SK-N-SH (cell line): ENCODE measurements around the gene NTSR1. TPM values are rescaled to one million over a fixed set of nuclear protein-coding genes. Genes with fewer than 3 reads are reported as not detected.

ENCODE experiments used
- CTCF ChIA-PET: fragments of 300-600, 350-600 bp; formaldehyde crosslinking; extraction: SDS; loops from one replicate; lab custom pipeline; 2021; lab: Yijun Ruan, JAX
- POLR2A ChIA-PET: fragments of 350-600 bp; sonication (Branson Sonifier 250); formaldehyde crosslinking; extraction: SDS; loops from one replicate; lab custom pipeline; 2020; ENCODE audit warnings: antibody characterized with exemption, inconsistent platforms; lab: Yijun Ruan, JAX
- DNase-seq: peaks from one replicate; pipeline ENCODE4 v3.0.0; 2012
- H2AFZ ChIP-seq: fragments of 200-600 bp; sonication (generic); 2 replicates; pipeline ENCODE4 v1.8.1; 2016; ENCODE audit warnings: antibody characterized with exemption, mild to moderate bottlenecking, low read depth
- H3F3A ChIP-seq: fragments of 200-600 bp; sonication (generic); replicated peaks from 2 replicates; pipeline ENCODE3; 2016; ENCODE audit warnings: antibody characterized with exemption, mild to moderate bottlenecking; ENCODE audit not compliant: insufficient read depth
- H3K27ac ChIP-seq, 2 experiments: fragments of 200-500 bp in 1 of 2; fragments of 200-600 bp in 1 of 2; sonication (Bioruptor generic) in 1 of 2; sonication (generic), shearing (Covaris generic) in 1 of 2; 2 replicates each; pipeline versions ENCODE4 v1.5.1 to v1.6.1; 2014 to 2016; ENCODE audit warnings: low read depth in 2 of 2, inconsistent platforms in 1 of 2, low read length in 1 of 2, mild to moderate bottlenecking in 1 of 2, mixed read lengths in 1 of 2
- H3K27me3 ChIP-seq: fragments of 200-600 bp; sonication (generic), shearing (Covaris generic); 2 replicates; pipeline ENCODE4 v1.6.1; 2016; ENCODE audit warnings: mixed run types; ENCODE audit not compliant: insufficient read depth
- H3K36me3 ChIP-seq, 2 experiments: fragments of 200-500 bp in 1 of 2; fragments of 200-600 bp in 1 of 2; sonication (Bioruptor generic) in 1 of 2; sonication (generic) in 1 of 2; replicated peaks in 1 of 2; 2 replicates each; pipeline versions ENCODE3 to v1.5.1; 2014 to 2016; ENCODE audit warnings: low read length in 1 of 2, mild to moderate bottlenecking in 1 of 2; ENCODE audit not compliant: insufficient read depth in 2 of 2, control insufficient read depth in 1 of 2
- H3K4me1 ChIP-seq, 2 experiments: fragments of 200-500 bp in 1 of 2; fragments of 200-600 bp in 1 of 2; sonication (Bioruptor generic) in 1 of 2; sonication (generic), shearing (Covaris generic) in 1 of 2; 2 replicates each; pipeline versions ENCODE4 v1.5.1 to v1.6.1; 2014 to 2016; ENCODE audit warnings: low read depth in 1 of 2, low read length in 1 of 2, mixed run types in 1 of 2; ENCODE audit not compliant: insufficient read depth in 2 of 2, control insufficient read depth in 1 of 2
- H3K4me2 ChIP-seq: fragments of 200-600 bp; sonication (generic), shearing (Covaris generic); 2 replicates; pipeline ENCODE4 v1.6.1; 2017; ENCODE audit warnings: mixed run types
- H3K4me3 ChIP-seq, 2 experiments: fragments of 200-500 bp in 1 of 2; fragments of 200-600 bp in 1 of 2; sonication (Bioruptor generic) in 1 of 2; sonication (generic), shearing (Covaris generic) in 1 of 2; 2 replicates each; pipeline versions ENCODE4 v1.5.1 to v1.8.1; 2014 to 2016; ENCODE audit warnings: low read depth in 2 of 2, inconsistent platforms in 1 of 2, low read length in 1 of 2, mild to moderate bottlenecking in 1 of 2, mixed read lengths in 1 of 2, moderate library complexity in 1 of 2
- H3K79me2 ChIP-seq: fragments of 200-600 bp; sonication (generic); 2 replicates; pipeline ENCODE4 v1.8.1; 2017; ENCODE audit warnings: mild to moderate bottlenecking; ENCODE audit not compliant: insufficient read depth
- H3K9ac ChIP-seq: fragments of 200-600 bp; sonication (generic); 2 replicates; pipeline ENCODE4 v1.6.1; 2017; ENCODE audit warnings: mixed run types
- H3K9me2 ChIP-seq: fragments of 200-600 bp; sonication (generic); 2 replicates; pipeline ENCODE4 v1.6.1; 2017; ENCODE audit warnings: mixed run types
- H3K9me3 ChIP-seq: fragments of 200-600 bp; sonication (generic); 2 replicates; pipeline ENCODE4 v1.6.1; 2017; ENCODE audit warnings: mixed run types, mild to moderate bottlenecking, moderate library complexity
- H4K20me1 ChIP-seq: fragments of 200-600 bp; sonication (generic); 2 replicates; pipeline ENCODE4 v1.6.1; 2017; ENCODE audit warnings: mild to moderate bottlenecking, mixed run types; ENCODE audit not compliant: insufficient read depth
- ELF1 ChIP-seq: IDR thresholded peaks from 2 replicates; pipeline ENCODE4 v1.4.0; 2012
- FOSL2 ChIP-seq: IDR thresholded peaks from 2 replicates; pipeline ENCODE4 v1.4.0; 2012; ENCODE audit warnings: low read depth, mild to moderate bottlenecking, moderate library complexity, borderline replicate concordance
- NRF1 ChIP-seq: IDR thresholded peaks from 2 replicates; pipeline ENCODE4 v1.6.1; 2012; ENCODE audit warnings: low read depth, mild to moderate bottlenecking, low read length
- PBX3 ChIP-seq: IDR thresholded peaks from 2 replicates; pipeline ENCODE4; 2012
- POLR2AphosphoS5 ChIP-seq: IDR thresholded peaks from 2 replicates; pipeline ENCODE4 v1.6.1; 2012; ENCODE audit warnings: low read depth, low read length
- RAD21 ChIP-seq: IDR thresholded peaks from 2 replicates; pipeline ENCODE4 v1.6.1; 2012; ENCODE audit warnings: mild to moderate bottlenecking, low read length
- REST ChIP-seq: IDR thresholded peaks from 2 replicates; pipeline ENCODE4 v1.6.1; 2012; ENCODE audit warnings: mild to moderate bottlenecking, low read depth, low read length, moderate library complexity
- RFX5 ChIP-seq: IDR thresholded peaks from 2 replicates; pipeline ENCODE4 v1.6.1; 2012; ENCODE audit warnings: mild to moderate bottlenecking, improper control_type of control experiment, low read length
- SMC3 ChIP-seq: IDR thresholded peaks from 2 replicates; pipeline ENCODE4 v1.6.1; 2012; ENCODE audit warnings: low read depth, low read length, improper control_type of control experiment
- YY1 ChIP-seq: IDR thresholded peaks from 2 replicates; pipeline ENCODE4 v1.4.0; 2012; ENCODE audit warnings: low read depth, mild to moderate bottlenecking
- ZBTB33 ChIP-seq: IDR thresholded peaks from 2 replicates; pipeline ENCODE4 v1.4.0; 2012; ENCODE audit warnings: low read depth, borderline replicate concordance
- WGBS: methylation state at CpG from one replicate; pipeline ENCODE4 v1.1.6; 2017; ENCODE audit warnings: low lambda C conversion rate; 5-methylcytosine and 5-hydroxymethylcytosine counted together
- polyA plus RNA-seq, 3 experiments: library from polyadenylated mRNA; depleted of rRNA; stranded (reverse); fragments of >200 nt; gene quantifications; 2 replicates each; pipeline ENCODE4 v1.2.3, GENCODE V29; 2012

The NTSR1 gene
- polyA plus RNA-seq, 1 of the 3 experiments (the other 2 are of a cell fraction) = 8.2 TPM

GRCh38 chr20:62758226-62758912, 49.7 kb downstream of the NTSR1 start:
- no peak overlapping the region for H3K4me2 ChIP-seq
- H3K9me3 ChIP-seq = no peaks in the 10 kb centered on the region
- 57% methylated on average over 10 of the region's 16 CpGs for WGBS
- DNase-seq = no peak
- H3F3A ChIP-seq = no peaks in the 10 kb centered on the region
- no peak overlapping the region for H3K9ac ChIP-seq
- H3K27ac ChIP-seq = no peak overlapping the region
- no peaks in the 10 kb centered on the region for H3K9me2 ChIP-seq
- H3K79me2 ChIP-seq = no peaks in the 10 kb centered on the region
- peaks cover 0 to 5% of the 10 kb centered on the region in 2 experiments; a peak in 1 of 4 replicates for H3K4me1 ChIP-seq
- H2AFZ ChIP-seq = no peak overlapping the region
- no peaks in the 10 kb centered on the region for H3K36me3 ChIP-seq
- POLR2A ChIA-PET = no interaction called here
- CTCF ChIA-PET = no interaction called here
- TF ChIP-seq RAD21 = no peak
- TF ChIP-seq PBX3 = no peak
- TF ChIP-seq RFX5 = no peak
- TF ChIP-seq REST = no peak
- TF ChIP-seq ZBTB33 = no peak
- no peaks in the 10 kb centered on the region for H4K20me1 ChIP-seq
- no peak overlapping the region for H3K4me3 ChIP-seq
- no peaks in the 10 kb centered on the region for H3K27me3 ChIP-seq

GRCh38 chr20:62759981-62760431, 51.4 kb downstream of the NTSR1 start:
- H4K20me1 ChIP-seq = no peaks in the 10 kb centered on the region
- H3K9me2 ChIP-seq = no peaks in the 10 kb centered on the region
- peaks cover 0 to 5% of the 10 kb centered on the region in 2 experiments; a peak in 1 of 4 replicates for H3K4me1 ChIP-seq
- CTCF ChIA-PET = interaction anchor here (1.8 kb wide), 1 partner anchor 32 kb away, joined by 11 read pairs; no protein-coding TSS in a partner anchor
- 93% methylated on average over 16 of the region's 20 CpGs for WGBS
- POLR2A ChIA-PET = no interaction called here
- H3K9me3 ChIP-seq = no peaks in the 10 kb centered on the region
- no peaks in the 10 kb centered on the region for H3K79me2 ChIP-seq
- H3F3A ChIP-seq = no peaks in the 10 kb centered on the region
- DNase-seq = no peak
- H3K27me3 ChIP-seq = no peaks in the 10 kb centered on the region
- H3K27ac ChIP-seq = no peak overlapping the region
- no peak overlapping the region for H2AFZ ChIP-seq
- H3K4me3 ChIP-seq = no peak overlapping the region
- no peak overlapping the region for H3K9ac ChIP-seq
- H3K36me3 ChIP-seq = no peaks in the 10 kb centered on the region
- H3K4me2 ChIP-seq = no peak overlapping the region
- TF ChIP-seq POLR2AphosphoS5 = no peak
- TF ChIP-seq NRF1 = no peak
- no peak for TF ChIP-seq SMC3
- TF ChIP-seq ELF1 = no peak
- no peak for TF ChIP-seq YY1
- TF ChIP-seq FOSL2 = no peak
